GM12878 (cell line): ENCODE results near the gene OCRL. TPM values are rescaled to one million over a fixed set of nuclear protein-coding genes. Genes with fewer than 3 reads are reported as not detected.

Experiments
- ATAC-seq: fragments of 200-7000 bp; cut with Tn5 transposase; 3 replicates; pipeline ENCODE4 v1.9.1; 2020; ENCODE audit warnings: mild to moderate bottlenecking, moderate library complexity
- BruUV-seq: library from RNA; stranded (reverse); fragments of 400-500 nt; replicated peaks from 2 replicates; lab custom pipeline; 2021; lab: Mats Ljungman, UMichigan
- CTCF ChIA-PET: fragments of 300-600 bp; sonication (Branson Sonifier 250); formaldehyde crosslinking; extraction: SDS; loops from one replicate; lab custom pipeline; 2021; ENCODE audit warnings: inconsistent platforms; lab: Yijun Ruan, JAX
- POLR2A ChIA-PET: fragments of 350-600 bp; formaldehyde crosslinking; extraction: SDS; loops from one replicate; lab custom pipeline; 2021; ENCODE audit warnings: inconsistent platforms; lab: Charles Lee
- RAD21 ChIA-PET: fragments of 300-600 bp; sonication (Branson Sonifier 250); formaldehyde crosslinking; loops from one replicate; lab custom pipeline; 2023; ENCODE audit warnings: antibody characterized with exemption; ENCODE audit not compliant: unreplicated experiment; lab: Charles Lee
- SMC1A ChIA-PET: fragments of 300-600 bp; sonication (Branson Sonifier 250); formaldehyde crosslinking; loops from one replicate; lab custom pipeline; 2023; ENCODE audit not compliant: unreplicated experiment, uncharacterized antibody; lab: Charles Lee
- DNase-seq: peaks from one replicate; pipeline ENCODE4 v3.0.0-alpha.2; 2011; ENCODE audit warnings: low read depth, low spot score
- FAIRE-seq: peaks from 3 replicates; lab custom pipeline; 2011; peaks lifted over from hg19 to GRCh38; lab: Jason Lieb, UNC
- H2AFZ ChIP-seq: 2 replicates; pipeline ENCODE4 v1.6.0; 2011; ENCODE audit warnings: low read depth, low read length, control low read depth; ENCODE audit not compliant: control insufficient read depth
- H3K27ac ChIP-seq: 2 replicates; pipeline ENCODE4 v1.5.1; 2011; ENCODE audit warnings: control low read depth; ENCODE audit not compliant: control insufficient read depth, insufficient read depth
- H3K27me3 ChIP-seq, 2 experiments: replicated peaks in 1 of 2; 2 replicates each; pipeline versions ENCODE4 v1.6.0 to v1.6.1; 2011; ENCODE audit warnings: low read length in 1 of 2; ENCODE audit not compliant: control insufficient read depth in 2 of 2, insufficient read depth in 2 of 2
- H3K36me3 ChIP-seq, 2 experiments: 2 replicates each; pipeline ENCODE4 v1.5.1; 2011; ENCODE audit warnings: low read length in 1 of 2; ENCODE audit not compliant: control insufficient read depth in 2 of 2, insufficient read depth in 2 of 2
- H3K4me1 ChIP-seq: 2 replicates; pipeline ENCODE4 v1.6.1; 2011; ENCODE audit warnings: mild to moderate bottlenecking, low read length, moderate library complexity, mixed read lengths; ENCODE audit not compliant: control insufficient read depth, insufficient read depth
- H3K4me2 ChIP-seq: 2 replicates; pipeline ENCODE4 v1.6.0; 2011; ENCODE audit warnings: control low read depth; ENCODE audit not compliant: control insufficient read depth, insufficient read depth
- H3K4me3 ChIP-seq: fragments of 200-600 bp; sonication (generic); 2 replicates; pipeline ENCODE4 v1.5.1; 2016
- H3K79me2 ChIP-seq: 2 replicates; pipeline ENCODE4 v1.6.0; 2011; ENCODE audit warnings: low read length; ENCODE audit not compliant: control insufficient read depth, insufficient read depth
- H3K9ac ChIP-seq: 2 replicates; pipeline ENCODE4 v1.8.0; 2011; ENCODE audit warnings: low read length, control low read depth, mixed read lengths; ENCODE audit not compliant: control insufficient read depth, insufficient read depth
- H3K9me3 ChIP-seq: replicated peaks from 3 replicates; pipeline ENCODE4 v1.5.1; 2011; ENCODE audit warnings: mild to moderate bottlenecking, low read length; ENCODE audit not compliant: control insufficient read depth, insufficient read depth
- H4K20me1 ChIP-seq: 2 replicates; pipeline ENCODE4 v1.6.0; 2011; ENCODE audit not compliant: control insufficient read depth, insufficient read depth
- ATF7 ChIP-seq: fragments of 450-650 bp; IDR thresholded peaks from 2 replicates; pipeline ENCODE4 v1.6.1; 2016; ENCODE audit warnings: low read depth, mild to moderate bottlenecking
- EGR1 ChIP-seq, 2 experiments: IDR thresholded peaks; 1 replicate in 1 of 2; 2 replicates in 1 of 2; pipeline ENCODE4 v1.6.1; 2011 to 2012; ENCODE audit warnings: low read depth in 2 of 2, low read length in 2 of 2, borderline replicate concordance in 1 of 2, mild to moderate bottlenecking in 1 of 2, moderate library complexity in 1 of 2
- ESRRA ChIP-seq: IDR thresholded peaks from 2 replicates; pipeline ENCODE4 v1.6.1; 2012; ENCODE audit warnings: mild to moderate bottlenecking, low read length, improper control_type of control experiment
- GATAD2B ChIP-seq: fragments of 450-650 bp; conservative IDR thresholded peaks from 2 replicates; pipeline ENCODE4 v1.6.1; 2017; ENCODE audit warnings: low read depth, mild to moderate bottlenecking, moderate library complexity
- IRF3 ChIP-seq: fragments of 450-650 bp; IDR thresholded peaks from 2 replicates; pipeline ENCODE4 v1.6.1; 2014; ENCODE audit warnings: mild to moderate bottlenecking
- MYB ChIP-seq: fragments of 150-350 bp; IDR thresholded peaks from 2 replicates; pipeline ENCODE4 v1.6.1; 2014; ENCODE audit warnings: mild to moderate bottlenecking, low read depth, low read length, borderline replicate concordance
- NBN ChIP-seq: fragments of 450-650 bp; IDR thresholded peaks from 2 replicates; pipeline ENCODE4 v1.6.1; 2016
- NFYA ChIP-seq: IDR thresholded peaks from 2 replicates; pipeline ENCODE4 v1.6.1; 2011; ENCODE audit warnings: low read depth, mild to moderate bottlenecking, low read length, improper control_type of control experiment, borderline replicate concordance
- PML ChIP-seq: IDR thresholded peaks from 2 replicates; pipeline ENCODE4 v1.6.1; 2012; ENCODE audit warnings: low read length, inconsistent platforms
- POLR2A ChIP-seq: IDR thresholded peaks from 2 replicates; pipeline ENCODE4 v1.6.1; 2011; ENCODE audit warnings: low read depth, mild to moderate bottlenecking, low read length
- RB1 ChIP-seq: fragments of 450-650 bp; formaldehyde crosslinking; IDR thresholded peaks from 2 replicates; pipeline ENCODE4 v1.6.1; 2017; ENCODE audit warnings: mild to moderate bottlenecking, borderline replicate concordance
- TAF1 ChIP-seq: IDR thresholded peaks from 2 replicates; pipeline ENCODE4 v1.6.1; 2011; ENCODE audit warnings: mild to moderate bottlenecking, low read depth, low read length, borderline replicate concordance
- TARDBP ChIP-seq: IDR thresholded peaks from 2 replicates; pipeline ENCODE4 v1.6.1; 2016; ENCODE audit warnings: borderline replicate concordance
- TCF3 ChIP-seq: IDR thresholded peaks from 2 replicates; pipeline ENCODE4 v1.6.1; 2012; ENCODE audit warnings: low read depth, mild to moderate bottlenecking, low read length, borderline replicate concordance; ENCODE audit not compliant: insufficient read depth
- YBX1 ChIP-seq: fragments of 450-650 bp; IDR thresholded peaks from 2 replicates; pipeline ENCODE4 v1.6.1; 2016; ENCODE audit warnings: antibody characterized with exemption
- ZBTB40 ChIP-seq: fragments of 450-650 bp; IDR thresholded peaks from 2 replicates; pipeline ENCODE4 v1.6.1; 2016; ENCODE audit warnings: mild to moderate bottlenecking, moderate library complexity, borderline replicate concordance
- WGBS: methylation state at CpG from one replicate; pipeline ENCODE4 v1.1.6; 2016; ENCODE audit warnings: low lambda C conversion rate; ENCODE audit not compliant: insufficient replicate concordance, insufficient coverage; ENCODE audit errors: missing lambda C conversion rate; 5-methylcytosine and 5-hydroxymethylcytosine counted together
- in situ Hi-C: fragments of 300-500 bp; cut with MboI; formaldehyde crosslinking; loops from 9 replicates; pipeline ENCODE4 v1.14.3; 2018; ENCODE audit warnings: mixed read lengths
- intact Hi-C: fragments of 100-400 bp; cut with micrococcal nuclease; formaldehyde crosslinking; loops from one replicate; pipeline ENCODE4 v1.14.2; 2022; ENCODE audit not compliant: unreplicated experiment
- polyA plus RNA-seq, 11 experiments: library from polyadenylated mRNA; depleted of rRNA in 4 of 11; unstranded in 6 of 11; stranded (reverse) in 5 of 11; fragments of >200 nt; fragmentation: Nextera tagmentation in 4 of 11; fragmentation: Illumina TruSeq in 1 of 11; extraction: Ambion mirVana in 4 of 11; extraction: Trizol in 1 of 11; gene quantifications; 1 replicate in 1 of 11; 2 replicates in 10 of 11; pipeline versions ENCODE4 v1.2.1 to v1.2.3, GENCODE V29; 2011 to 2016; ENCODE audit warnings: inconsistent platforms in 2 of 11, missing spikeins in 2 of 11, low read depth in 1 of 11
- total RNA-seq, 4 experiments: library from RNA; depleted of rRNA in 3 of 4; stranded (reverse); fragments of >200 nt in 3 of 4; fragmentation: Illumina TruSeq in 1 of 4; extraction: Trizol in 1 of 4; gene quantifications; 2 replicates each; pipeline versions ENCODE4 v1.2.1 to v1.2.3, GENCODE V29; 2013 to 2021
- TF ChIP-seq, protein P1 (sequence below): IDR thresholded peaks from 2 replicates; pipeline ENCODE4 v1.6.1; 2012; ENCODE audit warnings: low read depth, low read length, improper control_type of control experiment
- TF ChIP-seq, protein P2 (sequence below): fragments of 450-650 bp; formaldehyde crosslinking; IDR thresholded peaks from 2 replicates; pipeline ENCODE4 v1.5.0; 2022; ENCODE audit warnings: mild to moderate bottlenecking, missing genetic modification characterization

Gene OCRL
- total and polyA plus RNA-seq, 10 of the 15 experiments (the other 5 are each of a cell fraction or from before 2014, with no cell fraction given), result 0.53 to 4.4 (median 2.3) TPM

- BruUV-seq, result no TSS peak
- Histone ChIP-seq H3K27me3 (no peaks in the 10 kb centered on the region), H3K9ac (no peak overlapping the region), H3K4me2 (no peak overlapping the region), H3K27ac (no peak overlapping the region), H3K9me3 (no peaks in the 10 kb centered on the region), H4K20me1 (no peaks in the 10 kb centered on the region), H3K79me2 (no peaks in the 10 kb centered on the region), H2AFZ (no peak overlapping the region), H3K4me3 (no peak overlapping the region), H3K4me1 (no peaks in the 10 kb centered on the region), H3K36me3 (no peaks in the 10 kb centered on the region)
- WGBS, result 10% methylated on average over 5 of the region's 5 CpGs
- DNase-seq, result no peak
- no peak for FAIRE-seq
- SMC1A ChIA-PET, result interaction anchor here (0.7 kb wide), 1 partner anchor 10 kb away, joined by 3 read pairs; no protein-coding TSS in a partner anchor
- RAD21 ChIA-PET, result no interaction called here
- POLR2A ChIA-PET, result no interaction called here
- CTCF ChIA-PET, result interaction anchor here (1.4 to 1.5 kb wide), 3 partner anchors 10 to 128 kb away, joined by 3 to 4 read pairs (median 4); no protein-coding TSS in a partner anchor
- no peak for ATAC-seq
- in situ Hi-C loops (no loop called here), intact Hi-C loops (no loop called here)
- TF ChIP-seq MYB (no peak), IRF3 (no peak), ESRRA (no peak), YBX1 (no peak), EGR1 (IDR thresholded peaks at IDR 0.05; ENCODE audit: borderline replicate concordance in 1 of 2, low read depth in 2 of 2, low read length in 2 of 2) (no peak), NBN (no peak), ZBTB40 (no peak), TAF1 (no peak), NFYA (no peak), GATAD2B (no peak), POLR2A (no peak), ATF7 (no peak), TCF3 (no peak), RB1 (no peak), PML (no peak), TARDBP (no peak)
- TF ChIP-seq, protein P1, sequence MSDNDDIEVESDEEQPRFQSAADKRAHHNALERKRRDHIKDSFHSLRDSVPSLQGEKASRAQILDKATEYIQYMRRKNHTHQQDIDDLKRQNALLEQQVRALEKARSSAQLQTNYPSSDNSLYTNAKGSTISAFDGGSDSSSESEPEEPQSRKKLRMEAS, result no peak
- TF ChIP-seq, protein P2, sequence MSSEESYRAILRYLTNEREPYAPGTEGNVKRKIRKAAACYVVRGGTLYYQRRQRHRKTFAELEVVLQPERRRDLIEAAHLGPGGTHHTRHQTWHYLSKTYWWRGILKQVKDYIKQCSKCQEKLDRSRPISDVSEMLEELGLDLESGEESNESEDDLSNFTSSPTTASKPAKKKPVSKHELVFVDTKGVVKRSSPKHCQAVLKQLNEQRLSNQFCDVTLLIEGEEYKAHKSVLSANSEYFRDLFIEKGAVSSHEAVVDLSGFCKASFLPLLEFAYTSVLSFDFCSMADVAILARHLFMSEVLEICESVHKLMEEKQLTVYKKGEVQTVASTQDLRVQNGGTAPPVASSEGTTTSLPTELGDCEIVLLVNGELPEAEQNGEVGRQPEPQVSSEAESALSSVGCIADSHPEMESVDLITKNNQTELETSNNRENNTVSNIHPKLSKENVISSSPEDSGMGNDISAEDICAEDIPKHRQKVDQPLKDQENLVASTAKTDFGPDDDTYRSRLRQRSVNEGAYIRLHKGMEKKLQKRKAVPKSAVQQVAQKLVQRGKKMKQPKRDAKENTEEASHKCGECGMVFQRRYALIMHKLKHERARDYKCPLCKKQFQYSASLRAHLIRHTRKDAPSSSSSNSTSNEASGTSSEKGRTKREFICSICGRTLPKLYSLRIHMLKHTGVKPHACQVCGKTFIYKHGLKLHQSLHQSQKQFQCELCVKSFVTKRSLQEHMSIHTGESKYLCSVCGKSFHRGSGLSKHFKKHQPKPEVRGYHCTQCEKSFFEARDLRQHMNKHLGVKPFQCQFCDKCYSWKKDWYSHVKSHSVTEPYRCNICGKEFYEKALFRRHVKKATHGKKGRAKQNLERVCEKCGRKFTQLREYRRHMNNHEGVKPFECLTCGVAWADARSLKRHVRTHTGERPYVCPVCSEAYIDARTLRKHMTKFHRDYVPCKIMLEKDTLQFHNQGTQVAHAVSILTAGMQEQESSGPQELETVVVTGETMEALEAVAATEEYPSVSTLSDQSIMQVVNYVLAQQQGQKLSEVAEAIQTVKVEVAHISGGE, result no peak
Measured at GRCh38 chrX:129596077-129596476, 56.0 kb downstream of the OCRL start.
